ENCODE measurements around the gene STX1B.
"Not testable (repeated sequence)": the region's sequence is repeated elsewhere in the genome, so short reads cannot be mapped to it uniquely, and the experiment has no call there.

STX1B gene

DNA sequence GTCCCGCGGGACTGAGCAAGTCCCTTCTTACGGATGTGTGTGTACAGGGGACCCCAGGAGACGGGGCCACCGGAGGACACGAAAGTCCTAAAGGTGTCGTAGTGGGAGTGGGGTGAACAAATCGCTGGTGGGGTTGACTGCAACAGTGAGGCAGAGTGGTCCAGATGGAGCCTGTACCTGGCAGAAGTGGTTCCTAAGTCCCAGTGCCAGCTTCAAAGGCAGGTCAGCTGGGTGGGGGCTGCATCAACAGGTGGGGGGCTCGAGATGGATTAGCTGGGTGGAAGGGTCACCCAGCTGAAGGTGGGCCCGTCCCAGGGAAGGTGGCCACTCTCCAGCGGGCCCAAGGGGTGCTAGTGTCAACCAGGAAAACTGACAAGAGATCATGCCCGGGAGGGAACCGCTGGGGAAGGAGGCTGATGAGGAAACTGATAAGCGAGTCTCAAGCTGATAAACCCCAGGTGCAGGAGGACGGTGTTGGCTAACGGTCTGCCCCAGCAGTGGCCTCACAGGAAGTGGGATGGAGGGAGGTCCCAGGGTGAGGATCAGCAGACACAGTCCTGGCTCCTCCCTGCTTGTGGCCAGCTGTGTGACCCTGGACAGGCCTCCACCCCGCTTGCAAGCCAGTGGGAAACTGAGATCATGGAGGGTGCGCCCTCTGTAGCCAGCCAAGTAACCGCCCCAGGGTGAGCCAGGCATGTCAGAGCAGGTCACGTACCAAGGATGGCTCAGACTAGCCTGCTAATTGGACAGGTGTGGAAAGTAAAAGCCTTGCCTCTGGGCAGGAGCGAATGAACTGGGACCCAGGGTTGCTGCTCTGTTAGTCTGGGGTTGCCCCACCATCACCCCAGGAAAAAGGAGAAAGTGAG, 60.6 kb downstream of the STX1B start:
- peak; percentile 89 for DNase-seq

DNA sequence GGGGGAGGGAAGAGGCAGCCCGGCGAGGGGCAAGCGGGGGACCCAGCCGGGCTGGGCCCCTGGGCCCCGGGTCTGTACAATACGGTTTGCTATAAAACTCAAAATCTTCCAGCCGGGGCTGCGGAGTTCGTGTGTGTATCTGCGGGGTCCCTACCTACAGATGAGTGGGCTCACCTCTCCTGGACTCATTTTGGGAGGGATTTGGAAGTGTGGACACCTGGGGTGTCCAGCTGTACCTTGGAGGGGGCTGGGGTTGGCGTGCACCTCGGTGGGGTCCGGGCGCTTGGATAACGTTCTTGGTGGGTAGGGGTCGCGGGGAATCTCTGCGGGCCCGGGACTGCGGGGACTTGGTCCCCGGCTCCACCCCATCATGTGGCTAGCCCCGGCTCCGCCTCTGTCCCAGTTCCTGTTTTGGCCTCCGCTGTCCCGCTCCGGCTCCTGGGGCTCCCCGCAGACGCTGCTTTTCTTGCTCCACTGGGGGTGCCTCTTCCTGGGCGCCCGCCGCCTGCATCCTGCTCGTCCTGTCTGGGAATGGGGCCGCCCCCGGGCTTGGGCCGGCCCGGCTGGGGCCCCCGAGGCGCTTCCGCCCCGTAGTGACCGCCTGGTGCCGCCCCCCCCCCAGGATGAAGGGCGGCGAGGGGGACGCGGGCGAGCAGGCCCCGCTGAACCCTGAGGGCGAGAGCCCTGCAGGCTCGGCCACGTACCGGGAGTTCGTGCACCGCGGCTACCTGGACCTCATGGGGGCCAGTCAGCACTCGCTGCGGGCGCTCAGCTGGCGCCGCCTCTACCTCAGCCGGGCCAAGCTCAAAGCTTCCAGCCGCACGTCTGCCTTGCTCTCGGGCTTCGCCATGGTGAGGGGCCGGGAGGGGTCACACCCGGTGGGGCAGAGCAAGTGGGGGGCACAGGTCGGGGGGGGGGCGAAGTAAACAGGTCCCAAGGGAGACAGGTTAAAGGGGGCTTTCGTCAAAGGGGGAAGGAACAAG, 61.5 kb downstream of the STX1B start, which contains the start of gene ORAI3:
TSS of gene ORAI3 (plus strand) at position 402 of the 983 bp plus-strand sequence. CDS start at position 624, 222 bp downstream.
- DNase-seq: peak; percentile 89

DNA sequence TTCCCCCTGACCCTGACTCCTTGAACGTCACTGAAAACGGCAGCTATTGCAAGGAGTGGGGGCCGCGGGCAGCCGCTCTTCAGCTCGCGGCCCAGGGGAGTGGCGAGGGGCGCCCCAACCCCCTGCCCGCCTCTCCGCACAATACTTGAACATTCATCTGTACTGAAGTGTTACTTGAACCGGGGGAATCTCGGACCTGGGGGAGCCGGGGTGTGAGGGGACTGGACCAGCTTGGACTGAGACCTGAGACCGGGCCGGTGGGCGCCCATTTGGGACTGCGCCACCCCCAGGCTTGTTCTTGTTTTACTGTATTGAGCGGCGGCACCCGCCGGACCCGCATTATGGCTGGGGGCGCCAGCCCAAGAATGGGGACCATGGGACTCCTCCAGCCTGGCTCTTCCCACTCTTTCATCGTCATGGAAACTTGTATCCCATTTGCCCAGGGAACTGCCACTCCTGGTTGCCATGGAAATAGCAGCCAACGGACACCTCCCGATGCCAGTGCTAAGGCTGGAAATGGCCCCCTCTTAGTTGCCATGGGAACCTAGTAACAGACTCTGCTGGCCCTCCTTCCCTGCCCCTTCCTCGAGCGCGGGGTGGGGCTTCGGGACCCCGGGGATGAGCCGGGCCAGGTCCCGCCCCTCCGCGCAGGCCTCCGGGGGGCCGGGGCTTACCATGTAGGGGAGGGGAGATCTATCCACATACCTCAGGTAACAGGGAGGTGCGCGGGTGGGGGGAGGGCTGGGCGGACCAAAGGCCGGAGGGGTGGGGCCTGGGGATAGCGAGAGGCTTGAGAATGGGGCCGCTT, 62.4 kb downstream of the STX1B start:
- DNase-seq: peak; percentile 97

DNA sequence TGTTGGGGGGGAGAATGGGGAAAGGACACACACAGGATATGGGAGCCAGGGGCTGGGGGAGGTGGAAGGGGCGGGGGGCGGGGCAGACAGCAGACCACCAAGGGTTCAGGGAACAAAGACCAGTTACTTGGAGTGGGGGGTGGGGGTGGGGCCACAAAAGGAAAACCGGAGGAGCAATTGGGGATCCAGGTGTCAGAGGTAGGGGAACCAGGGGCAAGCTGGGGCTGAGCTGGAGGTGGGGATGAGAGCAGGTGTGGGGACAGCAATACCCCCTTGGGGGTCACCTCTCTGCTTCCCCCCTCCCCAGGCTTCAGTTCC, 62.9 kb downstream of the STX1B start:
- DNase-seq: no peak

DNA sequence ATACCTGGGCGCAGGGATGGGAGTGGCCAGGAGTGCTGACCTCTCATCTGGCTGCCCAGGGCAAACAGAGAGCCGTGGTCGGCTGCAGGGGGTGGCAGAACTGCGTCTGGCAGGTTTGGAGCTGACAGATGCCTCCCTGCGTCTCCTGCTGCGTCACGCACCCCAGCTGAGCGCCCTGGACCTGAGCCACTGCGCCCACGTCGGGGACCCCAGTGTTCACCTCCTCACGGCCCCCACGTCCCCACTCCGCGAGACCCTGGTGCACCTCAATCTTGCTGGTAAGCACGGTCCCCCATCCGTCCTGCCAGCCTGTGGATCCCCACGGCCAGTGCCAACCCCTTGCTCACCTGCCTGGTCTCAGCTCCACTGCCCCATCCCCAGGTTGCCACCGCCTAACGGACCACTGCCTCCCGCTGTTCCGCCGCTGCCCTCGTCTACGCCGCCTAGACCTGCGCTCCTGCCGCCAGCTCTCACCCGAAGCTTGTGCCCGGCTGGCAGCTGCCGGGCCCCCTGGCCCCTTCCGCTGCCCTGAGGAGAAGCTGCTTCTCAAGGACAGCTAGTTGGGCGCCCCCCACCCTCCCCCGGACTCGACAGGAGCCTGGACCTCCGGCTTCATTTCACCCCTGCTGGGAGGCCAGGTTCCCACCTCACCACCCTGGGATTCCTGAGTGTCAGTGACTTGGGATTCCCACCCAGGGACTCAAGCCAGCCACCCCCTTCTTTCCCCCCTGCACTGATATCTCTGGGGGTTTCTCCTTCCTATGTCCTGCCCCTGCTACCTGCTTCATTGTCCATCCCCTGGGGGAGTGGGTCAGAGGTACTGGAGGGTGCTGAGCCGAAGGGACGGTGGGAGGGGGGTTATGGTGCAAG, 63.5 kb downstream of the STX1B start:
- DNase-seq: peak; percentile 53

DNA sequence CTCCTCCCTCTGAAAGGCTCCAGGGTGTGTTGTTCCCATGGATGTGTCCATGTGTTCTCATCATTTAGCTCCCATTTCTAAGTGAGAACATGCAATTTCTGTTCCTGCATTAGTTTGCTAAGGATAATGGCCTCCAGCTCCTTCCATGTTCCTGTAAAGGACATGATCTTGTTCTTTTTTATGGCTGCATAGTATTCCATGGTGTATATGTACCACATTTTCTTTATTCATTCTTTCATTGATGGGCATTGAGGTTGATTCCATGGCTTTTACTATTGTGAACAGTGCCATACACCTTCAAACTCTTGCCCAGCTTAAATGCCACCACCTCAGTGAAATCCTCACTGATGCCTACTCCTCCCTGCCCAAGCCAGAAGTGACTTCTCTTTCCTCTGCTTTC, 66.1 kb downstream of the STX1B start:
- no peak for DNase-seq

DNA sequence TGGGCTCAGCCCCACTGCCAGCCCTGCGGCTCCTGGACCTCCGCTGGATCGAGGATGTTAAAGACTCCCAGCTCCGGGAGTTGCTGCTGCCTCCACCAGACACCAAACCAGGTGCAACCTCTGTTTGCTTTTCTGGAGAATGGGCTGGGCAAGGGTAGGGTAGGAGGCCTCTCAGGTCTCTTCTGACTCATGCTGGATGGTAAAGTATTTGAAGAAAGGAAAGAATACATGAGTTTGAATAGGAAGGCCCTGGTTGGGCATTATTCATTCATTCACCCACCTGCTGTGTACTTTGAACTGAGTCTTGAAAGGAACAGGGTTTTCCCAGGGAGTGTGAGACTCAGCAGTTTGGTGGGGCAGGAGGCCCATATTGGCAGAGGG, 68.0 kb downstream of the STX1B start:
- DNase-seq: no peak

DNA sequence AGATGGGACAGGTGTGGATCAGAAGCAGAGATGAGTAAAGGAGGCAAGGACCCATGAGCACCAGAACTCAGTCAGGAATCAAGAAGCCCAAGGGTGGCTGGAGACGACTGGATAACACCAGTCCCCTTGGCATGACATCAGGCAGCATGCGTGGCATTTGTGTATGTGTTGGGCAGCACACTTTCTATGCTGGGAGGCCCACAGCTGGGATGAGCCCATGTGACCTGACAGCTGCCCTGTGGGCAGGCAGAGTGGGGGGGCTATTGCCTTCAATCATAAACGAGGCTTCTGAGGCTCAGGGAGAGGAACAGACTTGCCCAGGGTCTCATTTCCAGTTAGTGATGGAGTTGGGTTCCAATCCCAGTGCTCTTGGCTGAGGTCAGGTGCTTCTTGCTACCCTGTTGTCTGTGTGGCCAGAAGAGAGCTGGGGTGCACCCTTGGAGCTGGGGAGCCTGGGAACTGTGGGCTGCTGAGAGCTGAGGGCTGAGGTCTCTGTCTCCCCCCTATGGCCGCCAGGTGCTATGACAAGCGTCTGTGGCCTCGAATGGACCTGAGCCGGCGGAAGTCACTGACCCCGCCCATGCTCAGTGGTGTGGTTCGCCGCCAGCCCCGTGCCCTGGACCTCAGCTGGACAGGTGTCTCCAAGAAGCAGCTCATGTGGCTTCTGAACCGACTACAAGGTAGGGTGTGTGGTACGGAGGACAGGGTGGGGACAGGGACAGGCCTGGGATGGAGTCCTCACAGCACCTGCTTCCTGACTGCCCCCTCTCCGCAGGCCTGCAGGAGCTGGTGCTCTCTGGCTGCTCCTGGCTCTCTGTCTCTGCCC, 68.6 kb downstream of the STX1B start:
- DNase-seq: peak; percentile 76

DNA sequence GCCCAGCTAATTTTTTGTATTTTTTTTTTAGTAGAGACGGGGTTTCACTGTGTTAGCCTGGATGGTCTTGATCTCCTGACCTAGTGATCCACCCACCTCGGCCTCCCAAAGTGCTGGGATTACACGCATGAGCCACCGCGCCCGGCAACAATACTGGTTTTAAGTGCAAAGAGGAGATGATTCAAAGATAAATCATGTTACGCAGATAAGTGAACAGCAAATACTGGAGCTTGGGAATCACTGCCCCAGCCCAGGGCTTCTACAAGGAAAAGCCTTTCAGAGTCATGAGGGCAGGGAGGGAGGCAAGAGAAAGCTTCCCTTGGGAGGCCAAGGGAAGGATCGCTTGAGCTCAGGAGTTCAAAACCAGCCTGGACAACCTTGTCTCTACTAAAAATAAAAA, 70.9 kb downstream of the STX1B start:
- not testable (repeated sequence) for DNase-seq
